GM21526 (cell line): ENCODE measurements around the gene PDCL3.

Experiments
- ATAC-seq: cut with Tn5 transposase; IDR thresholded peaks from one replicate; pipeline ENCODE4 v1.9.1; 2021; ENCODE audit warnings: moderate library complexity; ENCODE audit not compliant: unreplicated experiment, low FRiP score

PDCL3 gene

GRCh38 chr2:100562613-100563406 is at the start of gene PDCL3:
Gene PDCL3, plus strand, starts transcription at chr2:100562993. Its CDS starts 75 bp downstream, at chr2:100563068.
- peak; percentile 94 for ATAC-seq

GRCh38 chr2:100513650-100514049 is 49.1 kb upstream of the PDCL3 start:
- no peak for ATAC-seq

GRCh38 chr2:100517556-100517955 is 45.2 kb upstream of the PDCL3 start:
- ATAC-seq: no peak

- no peak for ATAC-seq
Measured at GRCh38 chr2:100518801-100519200, 44.0 kb upstream of the PDCL3 start.

GRCh38 chr2:100520224-100520623 is 42.6 kb upstream of the PDCL3 start:
- ATAC-seq: no peak

GRCh38 chr2:100522430-100522829 is 40.4 kb upstream of the PDCL3 start:
- ATAC-seq: no peak

GRCh38 chr2:100524331-100524730 is 38.5 kb upstream of the PDCL3 start:
- no peak for ATAC-seq

GRCh38 chr2:100526868-100527267 is 35.9 kb upstream of the PDCL3 start:
- ATAC-seq: no peak

- no peak for ATAC-seq
Measured at GRCh38 chr2:100527440-100528015, 35.3 kb upstream of the PDCL3 start.

GRCh38 chr2:100529176-100529575 is 33.6 kb upstream of the PDCL3 start:
- no peak for ATAC-seq

GRCh38 chr2:100529900-100530299 is 32.9 kb upstream of the PDCL3 start:
- ATAC-seq: no peak

GRCh38 chr2:100535855-100536254 is 26.9 kb upstream of the PDCL3 start:
- ATAC-seq: no peak

- ATAC-seq: no peak
Measured at GRCh38 chr2:100537918-100538317, 24.9 kb upstream of the PDCL3 start.

GRCh38 chr2:100539221-100539620 is 23.6 kb upstream of the PDCL3 start:
- ATAC-seq: no peak

- ATAC-seq: no peak
Measured at GRCh38 chr2:100541404-100541803, 21.4 kb upstream of the PDCL3 start.

GRCh38 chr2:100542418-100542817 is 20.4 kb upstream of the PDCL3 start:
- ATAC-seq: no peak

- ATAC-seq: no peak
Measured at GRCh38 chr2:100544911-100545596, 17.7 kb upstream of the PDCL3 start.

GRCh38 chr2:100546469-100546868 is 16.3 kb upstream of the PDCL3 start:
- no peak for ATAC-seq

- ATAC-seq: no peak
Measured at GRCh38 chr2:100548771-100549170, 14.0 kb upstream of the PDCL3 start.

- no peak for ATAC-seq
Measured at GRCh38 chr2:100551303-100551702, 11.5 kb upstream of the PDCL3 start.

- no peak for ATAC-seq
Measured at GRCh38 chr2:100554798-100555407, 7.9 kb upstream of the PDCL3 start.
